Activated naive CD4-positive, alpha-beta T cell treated with anti-CD3 and anti-CD28 coated beads, Interleukin-2, amount 50 U/mL, for 72 hours (primary cell): ENCODE results near the gene CTSF. TPM values are rescaled to one million over a fixed set of nuclear protein-coding genes. Genes with fewer than 3 reads are reported as not detected.

Experiments used
- ATAC-seq, 2 donors: fragments of 150-1000 bp; cut with Tn5 transposase; 2 replicates each; pipeline ENCODE4 v1.10.0; 2021; ENCODE audit warnings: mild to moderate bottlenecking in 2 of 2, moderate library complexity in 2 of 2
- DNase-seq, 2 donors: peaks; one replicate each; pipeline ENCODE4 v3.0.0; 2021 to 2022; ENCODE audit warnings: low spot score in 2 of 2
- H3K27ac Mint-ChIP-seq, 2 donors: one replicate each; pipeline ENCODE4 v1.8.0; 2022; ENCODE audit warnings: mild to moderate bottlenecking in 2 of 2, mixed read lengths in 2 of 2
- H3K36me3 Mint-ChIP-seq, 2 donors: one replicate each; pipeline ENCODE4 v1.8.0; 2022; ENCODE audit warnings: mixed read lengths in 2 of 2
- H3K9me3 Mint-ChIP-seq, 2 donors: one replicate each; pipeline ENCODE4 v1.8.0; 2022; ENCODE audit warnings: mixed read lengths in 2 of 2
- total RNA-seq, 2 donors: library from RNA; stranded (reverse); gene quantifications; one replicate each; pipeline ENCODE4 v1.2.3, GENCODE V29; 2022

CTSF gene
- total RNA-seq, 2 donors from 2014 or later = 2.5 to 10.6 TPM

DNA sequence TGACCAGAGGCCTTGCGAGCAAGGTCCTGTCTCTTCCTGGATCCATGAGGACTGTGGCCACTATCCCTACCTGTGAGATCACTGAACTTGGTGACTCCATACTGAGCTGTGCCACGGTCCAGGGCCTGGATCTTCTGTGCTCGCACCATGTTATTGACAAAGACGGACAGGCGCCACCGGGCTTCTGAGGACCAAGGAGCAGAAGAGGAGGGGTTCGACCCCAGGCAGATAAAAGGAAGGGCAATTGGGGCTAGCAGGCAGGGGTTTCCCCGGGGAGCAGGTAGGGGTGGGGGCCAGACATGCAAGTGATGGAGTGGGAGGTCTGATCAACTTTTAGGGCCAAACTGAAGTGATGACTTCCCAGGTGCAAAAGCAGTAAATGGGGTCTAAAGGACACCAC, 2.2 kb downstream of the CTSF start:
- no peak for ATAC-seq
- Mint-ChIP-seq H3K27ac (no peak overlapping the region), H3K36me3 (no peaks in the 10 kb centered on the region), H3K9me3 (no peaks in the 10 kb centered on the region)
- no peak for DNase-seq

GRCh38 chr11:66564984-66565383, 3.4 kb downstream of the CTSF start:
- H3K9me3 Mint-ChIP-seq = no peaks in the 10 kb centered on the region
- no peak overlapping the region for H3K27ac Mint-ChIP-seq
- H3K36me3 Mint-ChIP-seq = no peaks in the 10 kb centered on the region
- no peak for ATAC-seq
- no peak for DNase-seq

- ATAC-seq (no peak), DNase-seq (no peak)
- no peak overlapping the region for H3K27ac Mint-ChIP-seq
- H3K36me3 Mint-ChIP-seq = no peaks in the 10 kb centered on the region
- no peaks in the 10 kb centered on the region for H3K9me3 Mint-ChIP-seq
Observed at GRCh38 chr11:66564538-66564937, 3.9 kb downstream of the CTSF start.

DNA sequence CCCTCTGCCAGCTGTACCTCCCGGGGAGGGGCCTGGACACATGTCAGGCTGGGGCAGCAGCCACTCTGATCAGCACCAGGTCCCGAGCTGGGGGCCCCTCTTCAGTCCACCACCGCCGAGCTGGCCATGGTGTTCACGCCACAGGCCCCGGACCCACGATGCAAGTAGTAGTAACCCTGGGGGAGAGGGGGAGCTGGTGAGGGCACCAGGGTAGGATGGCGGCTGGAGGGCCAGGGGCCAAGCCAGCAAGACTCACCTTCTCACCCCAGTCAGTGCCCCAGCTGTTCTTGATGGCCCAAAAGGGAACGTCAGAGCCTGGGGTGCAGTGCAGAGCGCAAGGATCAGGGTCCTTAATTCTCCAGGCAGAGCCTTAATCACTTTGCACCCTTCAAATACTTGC, 4.6 kb downstream of the CTSF start:
- ATAC-seq (no peak), DNase-seq (no peak)
- H3K9me3 Mint-ChIP-seq = no peaks in the 10 kb centered on the region
- H3K36me3 Mint-ChIP-seq = no peaks in the 10 kb centered on the region
- no peak overlapping the region for H3K27ac Mint-ChIP-seq

- Mint-ChIP-seq H3K9me3 (no peaks in the 10 kb centered on the region), H3K27ac (no peak overlapping the region), H3K36me3 (no peaks in the 10 kb centered on the region)
- DNase-seq (no peak), ATAC-seq (no peak)
Observed at GRCh38 chr11:66562907-66563583, 5.4 kb downstream of the CTSF start.

GRCh38 chr11:66562275-66562674, 6.1 kb downstream of the CTSF start:
- Mint-ChIP-seq H3K36me3 (no peaks in the 10 kb centered on the region), H3K27ac (no peak overlapping the region), H3K9me3 (no peaks in the 10 kb centered on the region)
- DNase-seq (no peak), ATAC-seq (no peak)

DNA sequence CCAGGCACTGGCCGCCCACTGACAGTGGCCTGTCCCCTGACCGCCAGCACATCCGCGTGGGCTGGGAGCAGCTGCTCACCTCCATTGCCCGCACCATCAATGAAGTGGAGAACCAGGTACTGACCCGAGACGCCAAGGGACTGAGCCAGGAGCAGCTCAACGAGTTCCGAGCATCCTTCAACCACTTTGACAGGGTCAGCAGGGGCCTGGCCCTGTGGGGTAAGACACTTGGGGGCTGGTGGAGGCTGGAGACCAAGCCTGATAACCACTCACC, 6.5 kb downstream of the CTSF start:
- Mint-ChIP-seq H3K9me3 (no peaks in the 10 kb centered on the region), H3K36me3 (no peaks in the 10 kb centered on the region), H3K27ac (no peak overlapping the region)
- ATAC-seq (no peak), DNase-seq (no peak)

GRCh38 chr11:66561178-66561974, 7.0 kb downstream of the CTSF start:
- Mint-ChIP-seq H3K9me3 (no peaks in the 10 kb centered on the region), H3K27ac (no peak overlapping the region), H3K36me3 (no peaks in the 10 kb centered on the region)
- no peak for DNase-seq
- no peak for ATAC-seq

DNA sequence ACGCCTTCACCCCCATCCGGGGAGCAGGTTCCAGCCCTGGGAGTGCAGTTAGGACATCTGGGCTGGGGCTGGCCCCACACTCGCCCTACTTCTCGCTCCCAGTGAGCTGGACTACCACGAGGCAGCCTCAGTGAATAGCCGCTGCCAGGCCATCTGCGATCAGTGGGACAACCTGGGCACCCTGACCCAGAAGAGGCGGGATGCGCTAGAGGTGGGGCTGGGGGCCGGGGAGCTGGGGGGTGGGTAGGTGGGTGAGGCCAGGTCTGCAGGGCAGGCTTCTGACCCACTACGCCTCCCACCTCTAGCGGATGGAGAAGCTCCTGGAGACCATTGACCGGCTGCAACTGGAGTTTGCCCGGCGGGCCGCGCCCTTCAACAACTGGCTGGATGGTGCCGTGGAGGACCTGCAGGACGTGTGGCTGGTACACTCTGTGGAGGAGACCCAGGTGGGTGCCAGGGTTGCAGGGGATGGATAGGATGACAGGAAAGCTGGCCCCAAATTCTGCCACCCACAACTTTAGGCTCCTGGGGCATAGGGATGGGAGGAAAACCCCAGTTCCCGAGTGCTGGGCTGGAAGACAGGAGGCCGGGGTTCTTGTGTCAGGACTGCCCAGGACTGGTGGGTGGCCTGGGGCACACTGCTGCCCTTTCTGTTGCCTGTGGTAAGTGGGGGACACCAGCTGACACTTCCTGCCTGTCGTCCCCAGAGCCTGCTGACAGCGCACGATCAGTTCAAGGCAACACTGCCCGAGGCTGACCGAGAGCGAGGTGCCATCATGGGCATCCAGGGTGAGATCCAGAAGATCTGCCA, 8.3 kb downstream of the CTSF start:
- Mint-ChIP-seq H3K27ac (no peak overlapping the region), H3K36me3 (no peaks in the 10 kb centered on the region), H3K9me3 (no peaks in the 10 kb centered on the region)
- DNase-seq = no peak
- no peak for ATAC-seq

DNA sequence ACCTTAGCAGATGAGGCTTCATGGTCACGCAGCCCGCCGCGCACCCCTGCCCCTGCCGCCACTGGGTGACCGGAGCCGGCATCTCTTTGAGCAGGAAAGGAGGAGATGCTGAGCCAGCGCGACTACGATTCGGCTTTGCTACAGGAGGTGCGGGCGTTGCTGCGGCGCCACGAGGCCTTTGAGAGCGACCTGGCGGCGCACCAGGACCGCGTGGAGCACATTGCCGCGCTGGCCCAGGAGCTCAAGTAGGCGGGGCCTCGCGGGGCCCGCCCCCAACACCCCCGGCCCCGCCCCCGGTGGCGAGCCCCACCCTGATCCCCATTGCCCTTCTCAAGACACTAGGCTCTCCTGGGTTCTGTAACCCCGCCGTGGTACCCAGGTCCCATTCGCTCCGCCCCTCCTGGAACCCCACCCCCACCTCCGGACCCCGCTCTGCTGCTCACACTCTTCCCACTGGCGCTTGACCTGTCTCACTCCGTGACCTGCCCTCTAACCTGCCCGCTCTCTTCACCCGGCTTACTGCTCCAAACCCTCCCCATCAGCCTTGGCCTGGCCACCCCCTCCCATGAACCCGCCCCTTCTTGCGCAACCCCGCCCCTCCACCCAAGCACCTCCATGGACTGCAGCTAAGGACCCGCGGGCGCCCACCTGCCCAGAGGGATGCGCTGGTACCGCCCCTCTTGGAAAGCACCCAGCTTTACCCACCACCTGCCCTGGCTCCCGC, 9.1 kb downstream of the CTSF start:
- peak in 1 of 2 donors; percentile 71 for ATAC-seq
- no peaks in the 10 kb centered on the region for H3K9me3 Mint-ChIP-seq

GRCh38 chr11:66557733-66558326, 10.6 kb downstream of the CTSF start:
- no peak for DNase-seq
- no peaks in the 10 kb centered on the region for H3K36me3 Mint-ChIP-seq
- ATAC-seq = no peak
- H3K27ac Mint-ChIP-seq = no peak overlapping the region
- no peaks in the 10 kb centered on the region for H3K9me3 Mint-ChIP-seq

More for the DNA sequence above, 9.1 kb downstream of the CTSF start:
- Mint-ChIP-seq H3K27ac (no peak overlapping the region), H3K36me3 (no peaks in the 10 kb centered on the region)
- no peak for DNase-seq

- Mint-ChIP-seq H3K36me3 (no peaks in the 10 kb centered on the region), H3K9me3 (no peaks in the 10 kb centered on the region), H3K27ac (no peak overlapping the region)
- no peak for DNase-seq
- no peak for ATAC-seq
Observed at GRCh38 chr11:66556086-66556485, 12.3 kb downstream of the CTSF start.

DNA sequence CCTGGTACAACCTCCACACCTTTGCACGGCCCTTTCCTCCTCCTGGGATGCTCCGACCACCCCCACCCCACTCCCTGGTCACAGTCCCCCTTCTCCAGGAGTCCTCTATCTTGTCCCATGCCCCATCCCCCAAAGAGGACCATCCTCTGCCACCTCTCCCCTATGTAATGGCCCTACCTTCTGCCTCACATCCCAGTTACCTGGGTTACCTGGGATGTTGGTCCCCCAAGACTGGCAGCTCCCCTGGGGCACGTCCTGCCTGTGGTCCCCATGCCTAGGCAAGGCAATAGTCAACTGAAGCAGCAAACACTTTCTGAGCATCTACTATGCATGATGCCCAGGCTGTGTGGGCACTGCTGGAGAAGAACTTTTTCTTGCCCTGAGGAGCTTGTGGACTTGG, 13.0 kb downstream of the CTSF start:
- Mint-ChIP-seq H3K36me3 (no peaks in the 10 kb centered on the region), H3K27ac (no peak overlapping the region), H3K9me3 (no peaks in the 10 kb centered on the region)
- ATAC-seq (no peak), DNase-seq (no peak)

GRCh38 chr11:66554602-66555001, 13.8 kb downstream of the CTSF start:
- DNase-seq (no peak), ATAC-seq (no peak)
- no peak overlapping the region for H3K27ac Mint-ChIP-seq
- no peaks in the 10 kb centered on the region for H3K36me3 Mint-ChIP-seq
- no peaks in the 10 kb centered on the region for H3K9me3 Mint-ChIP-seq

GRCh38 chr11:66550887-66551286, 17.5 kb downstream of the CTSF start:
- Mint-ChIP-seq H3K9me3 (no peaks in the 10 kb centered on the region), H3K27ac (no peak overlapping the region), H3K36me3 (no peaks in the 10 kb centered on the region)

GRCh38 chr11:66549696-66550095, 18.7 kb downstream of the CTSF start:
- ATAC-seq = no peak
- no peak for DNase-seq
- peaks cover 0 to 4% of the 10 kb centered on the region in 2 donors for H3K36me3 Mint-ChIP-seq

More at GRCh38 chr11:66550887-66551286, 17.5 kb downstream of the CTSF start:
- DNase-seq (no peak), ATAC-seq (no peak)

More at GRCh38 chr11:66549696-66550095, 18.7 kb downstream of the CTSF start:
- Mint-ChIP-seq H3K27ac (no peak overlapping the region), H3K9me3 (no peaks in the 10 kb centered on the region)
